Breast epithelium (tissue), 3 donors: ENCODE measurements around the gene DNAAF9.

Experiments used
- POLR2A ChIP-seq: fragments of 450-650 bp; IDR thresholded peaks from one replicate; pipeline ENCODE4 v1.6.1; 2016; ENCODE audit warnings: antibody characterized with exemption, mild to moderate bottlenecking, moderate library complexity
- TF ChIP-seq, protein P1 (sequence below), 3 donors: fragments of 450-650 bp; IDR thresholded peaks; one replicate each; pipeline ENCODE4 v1.5.1; 2016 to 2017; ENCODE audit warnings: antibody characterized with exemption in 3 of 3, mild to moderate bottlenecking in 3 of 3, moderate library complexity in 3 of 3

DNA sequence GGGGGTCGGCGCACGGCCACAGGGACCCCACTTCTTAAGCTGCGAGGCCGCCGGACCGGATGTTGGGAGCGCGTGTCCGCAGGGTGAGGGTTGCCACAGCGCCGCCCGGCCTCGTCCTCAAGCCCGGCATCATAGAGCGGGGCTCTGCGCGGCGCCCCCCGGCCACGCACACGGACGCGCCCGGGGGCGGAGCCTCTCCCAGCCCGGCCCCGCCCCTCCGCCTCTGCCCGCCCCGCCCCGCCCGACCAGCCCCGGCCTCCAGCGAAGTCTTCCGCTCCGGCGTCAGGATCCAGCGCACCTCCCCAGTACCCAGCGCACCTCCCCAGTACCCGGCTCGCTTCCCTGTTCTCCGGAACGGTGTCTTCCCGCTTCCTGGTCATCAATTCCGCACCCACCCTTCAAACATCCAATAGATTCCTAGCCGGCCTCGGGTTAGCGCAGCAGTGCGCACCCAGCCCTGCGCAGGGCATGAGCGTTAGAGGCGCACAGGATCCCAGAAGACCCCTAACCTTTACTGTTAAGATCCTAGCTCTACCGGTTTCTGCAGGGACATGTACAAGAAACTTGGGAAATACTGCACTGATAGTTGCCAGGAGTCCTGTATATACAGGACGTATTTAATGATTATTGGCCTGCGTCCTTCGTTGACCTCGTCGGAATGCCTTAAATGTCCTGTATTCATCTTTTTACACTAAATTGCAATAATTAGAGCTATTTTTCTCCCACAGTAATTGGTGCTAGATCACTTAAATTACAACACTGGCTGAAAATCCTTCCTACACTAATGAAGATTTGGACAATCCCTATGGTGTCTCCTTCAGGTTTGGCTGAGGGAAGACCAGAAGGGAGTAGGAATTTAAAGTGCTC is 535 bp upstream of the DNAAF9 start:
- TF ChIP-seq, protein P1, sequence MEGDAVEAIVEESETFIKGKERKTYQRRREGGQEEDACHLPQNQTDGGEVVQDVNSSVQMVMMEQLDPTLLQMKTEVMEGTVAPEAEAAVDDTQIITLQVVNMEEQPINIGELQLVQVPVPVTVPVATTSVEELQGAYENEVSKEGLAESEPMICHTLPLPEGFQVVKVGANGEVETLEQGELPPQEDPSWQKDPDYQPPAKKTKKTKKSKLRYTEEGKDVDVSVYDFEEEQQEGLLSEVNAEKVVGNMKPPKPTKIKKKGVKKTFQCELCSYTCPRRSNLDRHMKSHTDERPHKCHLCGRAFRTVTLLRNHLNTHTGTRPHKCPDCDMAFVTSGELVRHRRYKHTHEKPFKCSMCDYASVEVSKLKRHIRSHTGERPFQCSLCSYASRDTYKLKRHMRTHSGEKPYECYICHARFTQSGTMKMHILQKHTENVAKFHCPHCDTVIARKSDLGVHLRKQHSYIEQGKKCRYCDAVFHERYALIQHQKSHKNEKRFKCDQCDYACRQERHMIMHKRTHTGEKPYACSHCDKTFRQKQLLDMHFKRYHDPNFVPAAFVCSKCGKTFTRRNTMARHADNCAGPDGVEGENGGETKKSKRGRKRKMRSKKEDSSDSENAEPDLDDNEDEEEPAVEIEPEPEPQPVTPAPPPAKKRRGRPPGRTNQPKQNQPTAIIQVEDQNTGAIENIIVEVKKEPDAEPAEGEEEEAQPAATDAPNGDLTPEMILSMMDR (IDR thresholded peaks at IDR 0.05), result no peak
- TF ChIP-seq POLR2A, result no peak
